ENCODE measurements around the gene EXOSC1. TPM values are rescaled to one million over a fixed set of nuclear protein-coding genes. Genes with fewer than 3 reads are reported as not detected.
"Not testable (repeated sequence)": the region's sequence is repeated elsewhere in the genome, so short reads cannot be mapped to it uniquely, and the experiment has no call there.

Gene EXOSC1, protein sequence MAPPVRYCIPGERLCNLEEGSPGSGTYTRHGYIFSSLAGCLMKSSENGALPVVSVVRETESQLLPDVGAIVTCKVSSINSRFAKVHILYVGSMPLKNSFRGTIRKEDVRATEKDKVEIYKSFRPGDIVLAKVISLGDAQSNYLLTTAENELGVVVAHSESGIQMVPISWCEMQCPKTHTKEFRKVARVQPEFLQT
- 75.0 and 87.7 TPM in 2 replicates for total RNA-seq (2014; rRNA removed; shearing (Covaris generic))

DNA sequence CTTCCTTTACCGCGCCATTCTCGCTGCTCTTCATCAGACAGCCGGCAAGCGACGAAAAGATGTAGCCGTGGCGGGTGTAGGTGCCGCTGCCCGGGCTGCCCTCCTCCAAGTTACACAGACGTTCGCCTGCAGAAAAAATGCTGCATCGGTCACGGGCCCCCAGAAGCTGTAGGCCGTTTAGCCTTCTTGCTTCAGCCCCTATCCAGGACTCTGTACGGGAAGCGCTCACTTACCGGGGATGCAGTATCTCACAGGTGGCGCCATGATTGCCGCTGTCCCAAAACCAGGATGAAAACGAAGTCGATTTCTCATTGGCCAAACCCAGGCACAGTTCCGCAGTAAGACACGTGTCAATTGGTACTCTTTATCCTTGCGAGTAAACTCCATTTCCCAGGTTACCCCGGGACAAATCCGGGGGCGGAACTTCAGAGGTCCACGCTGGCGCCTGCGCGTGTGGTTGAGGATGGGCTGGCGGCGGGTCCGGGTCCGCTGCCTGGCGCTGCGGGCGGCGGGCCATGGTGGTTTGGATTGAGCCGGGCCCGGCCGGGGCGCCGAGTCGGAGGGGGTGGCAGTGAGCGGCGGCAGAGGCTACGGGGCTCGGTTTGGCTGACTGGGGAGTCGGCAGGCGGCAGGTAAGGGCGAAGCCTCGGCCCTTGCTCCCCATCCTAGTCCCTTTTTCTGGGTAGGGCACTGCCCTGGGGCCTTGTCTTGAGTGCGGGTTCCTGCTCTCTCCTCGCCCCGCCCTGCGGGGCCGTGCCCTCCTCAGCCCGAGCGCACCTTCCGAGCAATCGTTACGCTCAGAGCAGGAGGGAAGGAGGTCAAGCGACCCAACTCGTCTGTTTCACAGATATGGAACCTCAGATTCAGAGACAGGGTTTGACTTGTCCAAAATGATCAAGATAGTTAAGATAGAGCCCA, at the start of gene EXOSC1, which contains the start of gene ZDHHC16:
Gene EXOSC1 (minus strand): TSS at position 285 of the 918 bp plus-strand sequence. CDS start 21 bp downstream, at position 264.
Gene ZDHHC16 (plus strand): TSS at position 454 of the 918 bp plus-strand sequence. CDS start 5,501 bp downstream, outside the sequence.
- peak; percentile 94 for DNase-seq (ENCODE audit: low spot score)

DNA sequence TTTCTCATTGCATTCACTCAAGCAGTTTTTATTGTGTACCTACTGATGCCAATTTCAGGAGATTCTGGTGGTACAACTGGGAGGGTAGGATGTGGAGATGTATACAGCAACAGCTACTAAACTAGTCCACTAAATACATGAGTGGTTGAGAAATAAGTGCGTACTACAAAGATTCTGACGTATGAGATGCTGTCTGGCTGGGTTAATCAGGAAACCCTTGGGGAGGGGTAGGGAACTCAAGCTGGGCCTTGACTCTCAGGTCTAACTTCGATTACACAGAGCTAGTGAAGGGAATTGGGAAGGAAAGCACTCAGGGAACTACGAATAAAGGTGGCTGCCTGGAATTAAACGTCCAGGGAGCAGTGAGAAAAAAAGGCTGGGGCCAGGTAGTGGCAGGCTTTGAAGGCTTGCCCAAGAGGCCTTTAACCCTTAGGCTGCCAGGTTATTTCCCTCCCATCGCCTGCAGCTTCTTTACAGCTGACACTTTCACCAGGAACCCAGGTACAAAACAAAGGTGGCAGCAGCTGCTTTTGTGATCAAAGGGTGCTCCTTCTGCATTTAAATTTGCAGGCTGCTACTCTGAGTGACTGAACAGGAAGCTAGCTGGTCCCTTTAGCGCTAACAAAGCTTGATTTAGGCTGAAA, 49.2 kb upstream of the EXOSC1 start:
- DNase-seq (ENCODE audit: low spot score): no peak

DNA sequence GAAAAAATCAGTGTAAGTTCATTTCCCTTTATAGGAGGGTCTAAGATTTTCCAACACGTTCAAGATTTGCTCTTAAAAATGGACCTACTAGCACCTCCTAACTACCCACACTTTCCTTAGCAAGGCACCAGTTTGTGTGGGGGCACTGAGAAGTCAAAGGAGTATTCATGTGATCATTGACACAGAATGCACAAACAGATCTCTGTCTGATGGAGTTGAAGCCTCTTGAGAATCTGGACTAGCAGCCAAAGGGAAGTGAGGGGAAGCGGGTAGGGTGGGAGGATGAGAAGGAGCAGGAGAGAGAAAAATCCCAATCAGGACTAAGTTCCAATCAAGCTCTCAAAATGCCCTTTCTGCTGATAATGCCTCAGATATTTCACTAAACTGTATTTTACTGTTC, 48.3 kb upstream of the EXOSC1 start:
- DNase-seq (ENCODE audit: low spot score): no peak

DNA sequence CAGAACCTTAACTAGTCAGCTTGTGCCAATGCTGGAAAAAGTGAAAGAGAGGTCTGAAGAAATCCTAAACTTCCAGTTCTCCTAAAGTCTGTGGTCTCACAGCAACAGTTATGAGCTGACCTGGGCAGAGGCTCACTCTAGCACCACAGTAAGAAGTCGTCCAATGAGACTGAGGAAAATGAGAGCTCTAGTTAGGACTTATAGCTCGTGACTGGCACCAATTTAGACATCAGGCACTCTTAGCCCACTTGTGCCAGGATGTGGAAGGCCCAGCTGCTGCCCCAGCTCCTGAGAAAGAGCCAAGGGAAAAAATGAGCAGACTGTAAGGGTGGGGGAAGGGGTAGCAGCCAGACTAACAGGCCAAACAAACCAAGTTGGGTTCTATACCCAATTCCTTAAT, 44.8 kb upstream of the EXOSC1 start:
- DNase-seq (ENCODE audit: low spot score): no peak

DNA sequence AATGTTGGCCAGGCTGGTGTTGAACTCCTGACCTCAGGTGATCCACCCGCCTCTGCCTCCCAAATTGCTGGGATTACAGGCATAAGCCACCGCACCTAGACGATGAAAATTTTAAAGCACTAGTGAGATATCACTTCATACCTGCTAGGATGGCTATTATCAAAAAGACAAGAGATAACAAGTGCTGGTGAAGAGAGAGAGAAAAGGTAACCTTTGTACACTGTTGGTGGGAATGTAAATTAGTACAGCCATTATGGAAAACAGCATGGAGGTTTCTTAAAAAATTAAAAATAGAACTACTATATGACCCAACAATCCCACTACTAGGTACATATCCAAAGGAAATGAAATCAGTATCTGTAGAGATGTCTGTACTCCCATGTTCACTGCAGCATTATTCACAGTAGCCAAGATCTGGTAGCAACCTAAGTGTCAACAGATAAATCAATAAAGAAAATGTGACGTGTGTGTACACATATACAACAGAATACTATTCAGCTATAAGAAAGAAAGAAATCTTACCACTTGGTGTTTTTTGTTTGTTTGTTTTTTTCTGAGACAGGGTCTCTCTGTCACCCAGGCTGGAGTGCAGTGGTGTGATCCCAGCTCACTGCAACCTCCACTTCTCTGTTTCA, 40.0 kb upstream of the EXOSC1 start:
- DNase-seq (ENCODE audit: low spot score): no peak

DNA sequence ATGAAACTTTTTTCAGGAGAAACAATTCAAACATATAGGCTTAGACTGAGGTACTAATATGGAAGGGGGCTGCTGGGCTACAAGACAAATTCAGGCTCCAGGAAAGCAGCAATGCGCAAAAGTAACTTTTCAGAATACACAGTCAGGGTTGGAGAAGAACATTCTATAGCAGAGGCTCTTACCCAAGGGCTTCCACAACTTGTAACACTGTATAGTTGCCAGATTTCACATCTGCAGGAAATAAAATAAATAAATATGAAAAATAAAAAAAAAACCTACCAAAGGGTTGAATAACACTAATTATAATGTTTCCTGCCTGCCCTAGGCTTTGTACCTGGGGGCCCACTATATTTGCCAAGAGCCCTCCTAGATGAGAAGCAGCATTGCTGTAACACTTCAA, 38.1 kb upstream of the EXOSC1 start:
- DNase-seq (ENCODE audit: low spot score): no peak

DNA sequence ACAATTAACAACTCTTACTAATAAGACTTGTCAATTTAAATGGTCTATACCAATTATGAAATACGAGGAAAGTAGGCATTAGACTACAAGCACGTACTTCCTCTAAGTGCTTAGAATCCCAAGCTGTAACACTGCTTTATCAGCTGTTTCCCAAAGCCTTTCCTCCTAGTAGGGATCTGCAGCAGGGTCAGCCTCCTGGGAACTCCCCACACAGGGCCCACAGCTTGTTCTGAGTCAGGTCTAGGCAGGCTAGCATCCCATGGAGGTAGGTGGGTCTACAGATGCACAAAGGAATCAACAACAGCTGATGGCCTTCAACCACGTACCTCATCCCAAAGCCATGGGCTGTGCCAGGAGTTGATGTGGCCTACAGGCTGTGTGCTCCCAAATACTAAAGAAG, 37.7 kb upstream of the EXOSC1 start:
- no peak for DNase-seq (ENCODE audit: low spot score)

DNA sequence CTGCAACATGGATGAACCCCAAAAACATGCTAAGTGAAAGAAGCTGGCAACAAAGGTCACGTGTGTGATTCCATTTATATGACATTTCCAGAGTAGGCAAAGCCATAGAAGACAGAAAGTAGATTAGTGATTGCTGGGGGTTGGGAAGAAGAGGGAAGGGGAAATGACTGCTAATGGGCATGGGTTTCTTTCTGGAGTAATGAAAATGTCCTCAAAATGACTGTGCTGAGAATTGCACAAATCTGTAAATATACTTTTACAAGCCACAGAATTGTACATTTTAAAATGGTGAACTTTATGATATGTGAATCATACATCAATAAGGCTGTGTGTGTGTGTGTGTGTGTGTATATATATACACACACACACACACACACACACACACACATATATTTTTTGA, 36.6 kb upstream of the EXOSC1 start:
- DNase-seq (ENCODE audit: low spot score): no peak

DNA sequence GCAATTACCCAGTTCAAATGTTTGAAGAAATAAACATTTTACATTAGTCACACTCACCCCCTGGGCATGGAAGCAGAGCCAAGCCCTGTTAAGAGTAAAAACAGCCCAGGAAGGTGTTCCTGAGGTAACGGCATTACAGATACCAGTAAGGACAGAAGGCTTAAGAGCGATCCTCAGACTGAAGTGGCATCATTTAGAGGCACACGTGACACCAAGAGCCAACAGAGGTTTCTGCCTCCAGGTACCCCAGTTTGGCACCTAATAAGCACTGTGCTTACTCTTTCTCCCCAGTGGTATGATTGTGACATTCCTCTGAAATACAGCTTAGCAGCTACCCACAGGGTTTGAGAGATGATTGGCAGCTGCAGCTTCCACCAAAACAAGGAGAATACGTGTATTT, 35.3 kb upstream of the EXOSC1 start:
- DNase-seq (ENCODE audit: low spot score): no peak

DNA sequence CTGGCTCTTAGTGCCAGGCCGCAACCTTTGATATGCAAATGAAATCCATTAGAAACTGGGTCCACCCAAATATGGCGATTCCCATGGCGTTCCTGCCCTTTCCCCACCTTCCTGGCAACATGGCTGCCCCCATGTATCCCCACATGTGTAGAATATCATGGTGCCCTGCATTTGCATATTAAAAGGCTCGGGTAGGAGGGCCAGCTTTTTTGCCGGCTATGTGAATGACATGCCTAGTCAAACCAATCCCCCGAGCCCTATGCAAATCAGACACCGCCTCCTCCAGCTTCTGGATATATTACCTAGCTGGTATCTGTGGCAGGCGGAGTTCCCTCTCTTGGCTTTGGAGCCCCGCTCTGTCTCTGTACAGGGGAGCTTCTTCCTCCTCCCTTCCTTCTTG, 34.1 kb upstream of the EXOSC1 start:
- DNase-seq (ENCODE audit: low spot score): no peak

DNA sequence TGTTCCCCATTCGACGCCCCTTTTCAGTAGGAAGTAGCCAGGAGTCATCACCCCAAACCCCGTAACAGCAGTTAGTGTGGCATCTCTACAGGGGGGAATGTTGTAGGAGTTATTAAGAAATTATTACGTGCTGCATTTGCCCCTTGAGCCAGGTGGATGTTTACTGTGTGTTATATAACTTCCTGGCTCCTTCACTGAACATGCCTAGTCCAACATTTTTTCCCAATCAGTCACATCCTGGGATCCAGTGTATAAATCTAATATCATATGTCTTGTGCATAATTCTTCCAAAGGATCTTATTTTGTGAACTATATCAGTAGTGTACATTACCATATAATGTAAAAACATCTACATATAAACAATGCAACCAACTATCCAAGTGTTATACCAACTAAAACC, 33.6 kb upstream of the EXOSC1 start:
- not testable (repeated sequence) for DNase-seq (ENCODE audit: low spot score)

DNA sequence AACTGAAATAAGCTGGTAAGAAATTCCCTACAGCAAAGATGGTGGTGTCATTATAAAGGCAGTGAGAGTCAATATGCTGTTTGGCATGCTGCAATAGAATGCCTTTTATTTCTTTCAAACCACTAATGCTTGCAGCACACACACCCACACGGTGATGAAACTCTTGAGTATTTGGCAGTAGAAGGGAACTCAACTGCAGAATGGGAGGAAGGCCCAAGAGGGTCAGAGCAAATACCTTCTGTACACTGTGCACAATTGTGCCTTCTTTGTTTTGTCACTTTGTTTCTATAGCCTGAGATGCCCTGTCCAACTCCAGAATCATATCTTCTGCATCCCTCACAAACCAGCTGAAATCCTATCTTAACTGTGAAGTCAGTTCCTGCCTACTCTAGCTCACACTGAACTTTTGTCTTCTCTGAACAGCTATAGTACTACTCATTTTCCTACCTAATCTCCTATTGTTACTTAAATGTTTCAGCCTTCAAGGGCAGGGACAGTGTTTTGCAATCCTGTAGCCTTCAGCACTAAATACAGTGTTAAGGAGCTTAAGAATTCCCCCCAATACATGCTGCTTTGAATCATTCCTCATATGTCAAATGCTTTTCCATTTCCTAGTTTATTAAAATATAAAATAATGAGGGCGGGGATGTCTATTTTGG, 30.3 kb upstream of the EXOSC1 start:
- no peak for DNase-seq (ENCODE audit: low spot score)

DNA sequence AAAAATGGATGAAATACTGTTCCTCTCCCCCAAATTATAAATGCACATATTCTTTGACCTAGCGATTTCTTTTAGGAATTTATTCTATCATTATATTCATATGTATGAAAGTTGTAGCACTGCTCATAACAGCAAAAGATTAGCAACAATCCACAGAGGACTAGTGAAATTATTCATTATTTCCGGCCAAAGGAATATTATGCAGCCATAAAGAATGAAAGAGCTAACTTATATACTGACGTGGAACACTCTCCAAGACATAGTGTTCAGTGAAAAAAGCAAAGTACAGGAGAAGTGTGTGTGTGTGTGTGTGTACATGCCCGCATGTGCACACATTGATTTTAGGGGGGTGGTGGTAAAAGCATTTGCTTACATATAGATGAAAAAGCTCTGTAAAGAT, 29.1 kb upstream of the EXOSC1 start:
- no peak for DNase-seq (ENCODE audit: low spot score)

DNA sequence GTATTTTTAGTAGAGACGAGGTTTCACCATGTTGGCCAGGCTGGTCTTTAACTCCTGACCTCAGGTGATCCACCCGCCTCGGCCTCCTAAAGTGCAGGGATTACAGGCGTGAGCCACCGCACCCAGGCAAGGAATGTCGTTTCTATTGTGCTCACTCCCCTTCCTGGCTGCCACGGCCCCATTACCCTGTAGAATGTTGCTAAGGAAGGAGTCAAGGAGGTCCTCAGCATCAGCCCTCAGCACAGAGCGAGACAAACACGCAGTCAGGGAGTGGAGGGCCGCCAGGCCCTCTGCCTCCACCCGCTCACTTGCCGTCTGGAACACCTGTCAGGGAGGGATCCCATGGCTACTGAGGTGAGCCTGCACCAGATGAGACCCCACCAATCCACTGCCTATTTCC, 23.0 kb upstream of the EXOSC1 start:
- not testable (repeated sequence) for DNase-seq (ENCODE audit: low spot score)

DNA sequence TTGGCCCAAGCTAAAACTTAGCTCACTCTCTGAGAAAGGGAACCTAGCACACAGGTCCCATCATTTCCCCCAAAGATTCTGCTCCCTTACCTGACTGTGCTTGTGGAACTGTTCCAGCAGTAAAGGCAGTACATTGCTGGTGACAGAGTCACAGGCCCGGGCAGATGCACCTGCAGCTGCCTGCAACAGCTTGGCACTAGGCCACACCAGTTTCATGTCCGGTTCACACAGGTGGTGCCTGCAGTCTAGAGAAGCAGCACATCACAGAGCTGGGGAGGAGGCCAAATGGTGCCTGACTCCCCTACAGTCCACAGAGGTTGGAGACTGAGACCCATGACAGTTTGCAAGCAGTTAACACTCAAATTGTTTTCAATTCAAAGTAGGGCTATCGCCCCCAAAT, 22.4 kb upstream of the EXOSC1 start:
- DNase-seq (ENCODE audit: low spot score): no peak

DNA sequence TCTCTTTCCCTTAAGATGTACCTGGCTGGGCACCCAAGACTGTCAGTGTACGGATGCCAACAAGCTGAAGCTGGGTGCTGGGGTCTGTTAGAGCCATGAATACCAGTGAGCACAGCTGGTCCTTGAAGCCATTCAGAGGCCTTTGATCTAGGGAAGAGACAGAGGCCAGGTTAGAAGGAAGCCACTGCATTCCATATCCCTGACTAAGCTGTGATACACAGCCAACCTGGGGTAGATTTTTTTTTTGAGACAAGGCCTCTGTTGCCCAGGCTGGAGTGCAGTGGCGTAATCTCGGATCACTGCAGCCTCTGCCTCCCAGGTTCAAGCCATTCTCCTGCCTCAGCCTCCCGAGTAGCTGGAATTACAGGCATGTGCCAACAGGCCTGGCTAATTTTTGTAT, 20.9 kb upstream of the EXOSC1 start:
- no peak for DNase-seq (ENCODE audit: low spot score)

DNA sequence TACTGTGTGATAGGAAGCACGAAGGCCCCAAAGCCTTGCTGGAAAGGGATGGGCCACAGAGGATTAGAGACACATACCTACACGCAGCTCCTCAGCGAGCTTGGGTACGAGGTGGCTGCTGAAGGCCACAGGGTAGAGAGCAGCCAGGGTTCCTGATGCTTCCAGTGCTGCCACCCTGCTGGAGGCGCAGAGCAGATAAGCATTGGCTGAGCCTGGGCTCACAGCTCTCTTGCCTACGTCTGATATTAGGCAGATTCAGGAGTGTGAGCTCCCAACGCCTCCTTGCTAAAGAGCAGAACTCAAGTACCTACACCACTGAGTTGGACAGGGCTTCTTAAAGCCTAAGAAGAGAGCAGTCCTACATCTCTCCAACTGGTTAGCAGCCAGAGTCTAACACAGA, 20.2 kb upstream of the EXOSC1 start:
- no peak for DNase-seq (ENCODE audit: low spot score)

DNA sequence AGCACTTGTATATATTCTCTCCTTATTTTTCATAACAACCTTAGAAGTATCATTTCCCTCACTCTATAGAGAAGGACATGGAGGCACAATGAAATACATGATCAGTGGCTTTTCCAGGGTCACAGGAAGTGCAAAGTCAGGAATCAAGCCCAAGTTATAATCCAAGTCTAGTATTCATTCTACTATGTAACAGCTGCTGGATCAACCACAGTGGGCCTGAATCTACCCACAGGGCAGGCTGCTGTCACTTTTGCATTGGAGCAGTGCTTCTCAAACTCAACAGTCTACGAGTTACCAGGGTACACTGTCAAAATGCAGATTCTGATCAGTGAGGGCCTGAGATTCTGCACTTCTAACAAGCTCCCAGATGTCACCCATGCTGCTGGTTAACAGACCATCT, 18.4 kb upstream of the EXOSC1 start:
- no peak for DNase-seq (ENCODE audit: low spot score)

DNA sequence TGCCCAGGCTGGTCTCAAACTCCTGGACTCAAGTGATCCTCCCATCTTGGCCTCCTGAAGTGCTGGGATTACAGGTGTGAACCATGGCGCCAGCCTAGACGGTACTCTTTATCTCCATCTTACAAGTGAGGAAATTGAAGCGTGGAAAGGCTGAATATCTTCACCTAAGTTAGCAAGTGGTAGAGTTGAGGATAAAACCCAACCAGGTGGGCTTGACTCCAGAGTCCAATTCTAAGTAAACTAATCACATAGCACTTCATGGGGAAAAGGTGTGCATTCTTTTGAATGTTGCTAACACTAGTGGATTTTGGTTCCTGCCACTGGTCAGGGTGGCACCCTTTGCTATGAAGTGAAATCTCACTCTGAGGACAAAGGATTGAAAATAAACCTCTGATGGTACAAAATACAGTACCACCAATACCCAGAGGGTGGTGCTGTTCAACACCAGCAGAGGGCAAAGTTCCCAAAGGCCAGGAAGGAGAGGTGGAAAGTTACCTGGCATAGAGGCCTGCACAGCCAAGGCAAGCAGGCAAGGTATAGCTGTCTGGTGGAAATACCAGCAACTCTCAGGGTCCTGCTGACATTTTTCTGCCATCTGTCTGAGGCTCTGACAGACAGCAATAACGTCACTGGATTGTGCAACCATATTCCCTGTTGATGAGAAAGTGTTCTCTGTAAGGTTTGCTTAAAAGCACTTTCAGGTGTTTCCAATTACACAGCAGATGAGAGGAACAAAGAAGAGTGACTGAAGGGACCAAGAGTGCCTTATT, 17.7 kb upstream of the EXOSC1 start:
- peak; percentile 34 for DNase-seq (ENCODE audit: low spot score)

DNA sequence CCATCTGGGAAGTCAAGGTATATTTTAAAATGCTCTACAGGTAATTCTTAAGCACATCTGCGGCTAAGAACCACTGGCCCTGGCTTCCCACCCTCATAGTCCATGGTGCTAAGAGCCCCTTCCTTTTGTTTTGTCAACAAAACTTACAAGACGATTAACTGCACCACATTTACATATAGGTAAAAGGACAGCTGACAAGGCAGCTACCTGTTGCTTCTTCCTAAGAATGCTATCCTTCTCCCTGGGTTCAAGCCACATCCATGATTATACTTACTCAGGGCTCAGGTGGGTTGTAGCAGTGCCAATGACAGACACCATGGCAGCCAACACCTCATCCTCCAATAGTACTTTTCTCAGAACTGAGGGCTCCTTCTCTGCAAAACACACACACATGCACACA, 16.5 kb upstream of the EXOSC1 start:
- no peak for DNase-seq (ENCODE audit: low spot score)

DNA sequence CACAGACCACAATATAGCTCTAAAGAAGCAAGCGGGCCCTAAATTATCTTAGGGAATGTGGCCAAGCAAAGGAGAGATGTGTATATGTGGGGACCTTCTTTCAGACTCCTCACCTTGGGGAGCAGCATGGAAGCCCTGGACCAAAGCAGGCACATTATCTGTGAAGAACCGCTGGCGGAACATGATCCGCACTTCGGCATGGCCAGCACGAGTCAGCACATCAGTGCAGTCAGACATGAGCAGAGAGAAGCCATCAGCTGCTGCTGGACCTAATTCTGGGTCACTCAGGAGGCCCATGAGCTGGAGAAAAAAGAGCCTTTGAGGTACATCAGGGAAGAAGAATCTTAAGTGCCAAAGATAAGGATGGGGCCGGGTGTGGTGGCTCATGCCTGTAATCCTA, 14.1 kb upstream of the EXOSC1 start:
- DNase-seq (ENCODE audit: low spot score): no peak

Measured in H4 (cell line).